ENCODE measurements around the gene ZRSR2.

The ZRSR2 gene

DNA sequence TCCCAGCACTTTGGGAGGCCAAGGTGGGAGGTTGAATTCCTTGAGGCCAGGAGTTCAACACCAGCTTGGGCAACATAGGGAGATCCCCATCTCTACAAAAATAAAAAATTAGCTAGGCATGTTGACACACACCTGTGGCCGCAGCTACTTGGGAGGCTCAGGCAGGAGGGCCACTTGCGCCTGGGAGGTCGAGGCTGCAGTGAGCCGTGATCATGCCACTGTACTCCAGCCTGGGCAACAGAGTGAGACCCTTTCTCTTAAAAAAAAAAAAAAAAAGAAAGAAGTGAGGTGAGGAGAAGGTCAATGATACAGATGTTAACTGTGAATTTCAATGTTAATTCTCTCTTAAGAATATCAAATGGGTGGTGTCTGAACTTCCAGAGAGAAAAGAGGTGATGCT lies 79.4 kb downstream of the ZRSR2 start:
- no peaks in the 10 kb centered on the region for H3F3A ChIP-seq (ENCODE audit: low read depth)
- no peaks in the 10 kb centered on the region for H4K20me1 ChIP-seq (ENCODE audit: insufficient read depth, low read length, poor library complexity, severe bottlenecking)
- H3K9ac ChIP-seq (ENCODE audit: low read depth, low read length, poor library complexity, severe bottlenecking) = no peak overlapping the region
- H3K9me2 ChIP-seq (replicated peaks; ENCODE audit: low read depth, low read length) = no peaks in the 10 kb centered on the region
- H3K4me3 ChIP-seq (ENCODE audit: low read length, poor library complexity, severe bottlenecking) = no peak overlapping the region
- H2AFZ ChIP-seq (ENCODE audit: low read length) = no peak overlapping the region
- no peaks in the 10 kb centered on the region for H3K79me2 ChIP-seq (ENCODE audit: insufficient read depth, low read length)
- H3K9me3 ChIP-seq (ENCODE audit: insufficient read depth, low read depth, low read length) = no peaks in the 10 kb centered on the region
- H3K36me3 ChIP-seq (ENCODE audit: insufficient read depth, low read length) = no peaks in the 10 kb centered on the region
- peaks cover 12% of the 10 kb centered on the region for H3K4me1 ChIP-seq (ENCODE audit: insufficient read depth, low read length, poor library complexity, severe bottlenecking)
- TF ChIP-seq, protein P1, sequence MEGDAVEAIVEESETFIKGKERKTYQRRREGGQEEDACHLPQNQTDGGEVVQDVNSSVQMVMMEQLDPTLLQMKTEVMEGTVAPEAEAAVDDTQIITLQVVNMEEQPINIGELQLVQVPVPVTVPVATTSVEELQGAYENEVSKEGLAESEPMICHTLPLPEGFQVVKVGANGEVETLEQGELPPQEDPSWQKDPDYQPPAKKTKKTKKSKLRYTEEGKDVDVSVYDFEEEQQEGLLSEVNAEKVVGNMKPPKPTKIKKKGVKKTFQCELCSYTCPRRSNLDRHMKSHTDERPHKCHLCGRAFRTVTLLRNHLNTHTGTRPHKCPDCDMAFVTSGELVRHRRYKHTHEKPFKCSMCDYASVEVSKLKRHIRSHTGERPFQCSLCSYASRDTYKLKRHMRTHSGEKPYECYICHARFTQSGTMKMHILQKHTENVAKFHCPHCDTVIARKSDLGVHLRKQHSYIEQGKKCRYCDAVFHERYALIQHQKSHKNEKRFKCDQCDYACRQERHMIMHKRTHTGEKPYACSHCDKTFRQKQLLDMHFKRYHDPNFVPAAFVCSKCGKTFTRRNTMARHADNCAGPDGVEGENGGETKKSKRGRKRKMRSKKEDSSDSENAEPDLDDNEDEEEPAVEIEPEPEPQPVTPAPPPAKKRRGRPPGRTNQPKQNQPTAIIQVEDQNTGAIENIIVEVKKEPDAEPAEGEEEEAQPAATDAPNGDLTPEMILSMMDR (conservative IDR thresholded peaks at IDR 0.05; ENCODE audit: low read length) = no peak
- no peak for TF ChIP-seq EZH2phosphoT487 (IDR thresholded peaks at IDR 0.05; ENCODE audit: borderline replicate concordance)
- peak overlapping the region; percentile 32 for H3K4me2 ChIP-seq (ENCODE audit: low read depth, low read length, poor library complexity, severe bottlenecking)
- no peaks in the 10 kb centered on the region for H3K27me3 ChIP-seq (ENCODE audit: insufficient read depth, low read length, poor library complexity, severe bottlenecking)

DNA sequence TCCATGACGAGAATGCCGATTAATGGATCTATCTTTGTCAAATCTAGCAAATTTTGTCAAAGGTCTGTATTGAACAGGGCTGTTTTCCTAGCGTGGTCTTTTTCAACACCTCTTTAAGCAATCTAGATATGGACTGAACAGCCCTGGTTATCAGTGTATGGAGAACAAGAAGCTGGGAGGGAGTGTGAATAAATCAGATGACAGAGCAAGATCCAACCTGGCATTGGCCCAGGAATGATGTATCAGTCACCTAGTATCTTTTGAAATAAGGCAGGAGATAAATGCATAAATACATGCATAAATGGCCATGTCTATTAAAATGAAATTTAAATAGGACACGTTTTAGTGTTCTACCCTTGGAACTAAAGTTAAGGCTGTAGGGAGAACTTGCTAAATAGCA lies 80.0 kb downstream of the ZRSR2 start:
- Histone ChIP-seq H4K20me1 (ENCODE audit: insufficient read depth, low read length, poor library complexity, severe bottlenecking) (no peaks in the 10 kb centered on the region), H3F3A (ENCODE audit: low read depth) (no peaks in the 10 kb centered on the region), H3K27me3 (ENCODE audit: insufficient read depth, low read length, poor library complexity, severe bottlenecking) (no peaks in the 10 kb centered on the region), H3K36me3 (ENCODE audit: insufficient read depth, low read length) (no peaks in the 10 kb centered on the region), H3K9me2 (replicated peaks; ENCODE audit: low read depth, low read length) (no peaks in the 10 kb centered on the region), H3K9me3 (ENCODE audit: insufficient read depth, low read depth, low read length) (no peaks in the 10 kb centered on the region), H3K4me3 (ENCODE audit: low read length, poor library complexity, severe bottlenecking) (no peak overlapping the region), H3K79me2 (ENCODE audit: insufficient read depth, low read length) (no peaks in the 10 kb centered on the region), H3K4me2 (ENCODE audit: low read depth, low read length, poor library complexity, severe bottlenecking) (no peak overlapping the region), H3K9ac (ENCODE audit: low read depth, low read length, poor library complexity, severe bottlenecking) (no peak overlapping the region), H2AFZ (ENCODE audit: low read length) (no peak overlapping the region), H3K4me1 (ENCODE audit: insufficient read depth, low read length, poor library complexity, severe bottlenecking) (peaks cover 12% of the 10 kb centered on the region)
- no peak for TF ChIP-seq EZH2phosphoT487 (IDR thresholded peaks at IDR 0.05; ENCODE audit: borderline replicate concordance)
- TF ChIP-seq, protein P1 (conservative IDR thresholded peaks at IDR 0.05; ENCODE audit: low read length) = no peak

Data from Loucy (cell line).